K562 (cell line): ENCODE measurements around the gene SLC1A2. TPM values are rescaled to one million over a fixed set of nuclear protein-coding genes. Genes with fewer than 3 reads are reported as not detected.
A peak's percentile ranks its signal among the peaks of the same experiment; 100 is the strongest.

Experiments used
- BDP1 ChIP-seq: IDR thresholded peaks from 3 replicates; pipeline ENCODE4 v1.6.1; 2011; ENCODE audit not compliant: insufficient read length, insufficient read depth
- C11orf30 ChIP-seq: fragments of 450-650 bp; IDR thresholded peaks from 2 replicates; pipeline ENCODE4 v1.6.1; 2016; ENCODE audit warnings: low read depth, mild to moderate bottlenecking
- CCAR2 ChIP-seq: fragments of 200-400 bp; formaldehyde crosslinking; IDR thresholded peaks from 2 replicates; pipeline ENCODE4 v1.6.1; 2017; ENCODE audit warnings: mild to moderate bottlenecking, low read depth, low read length
- CEBPB ChIP-seq: fragments of 450-650 bp; IDR thresholded peaks from 2 replicates; pipeline ENCODE4 v1.6.1; 2016; ENCODE audit warnings: missing genetic modification characterization, missing compliant biosample characterization
- E2F3 ChIP-seq: fragments of 250-450 bp; sonication (Bioruptor Pico); IDR thresholded peaks from 2 replicates; pipeline ENCODE4 v1.4.0; 2020; ENCODE audit warnings: mild to moderate bottlenecking
- FOXA1 ChIP-seq: fragments of 450-650 bp; IDR thresholded peaks from 2 replicates; pipeline ENCODE4 v1.6.1; 2016; ENCODE audit warnings: mild to moderate bottlenecking, borderline replicate concordance
- HLTF ChIP-seq: fragments of 450-650 bp; IDR thresholded peaks from 2 replicates; pipeline ENCODE4 v1.6.1; 2016
- JUNB ChIP-seq: fragments of 450-650 bp; formaldehyde crosslinking; conservative IDR thresholded peaks from 2 replicates; pipeline ENCODE4 v1.4.0; 2020; ENCODE audit warnings: mild to moderate bottlenecking
- MEIS2 ChIP-seq: fragments of 450-650 bp; IDR thresholded peaks from 2 replicates; pipeline ENCODE4 v1.6.1; 2014; ENCODE audit warnings: mild to moderate bottlenecking; ENCODE audit not compliant: partially characterized antibody
- NCOR1 ChIP-seq: fragments of 450-650 bp; IDR thresholded peaks from 2 replicates; pipeline ENCODE4 v1.6.1; 2016; ENCODE audit warnings: mild to moderate bottlenecking, moderate library complexity
- NFE2 ChIP-seq: IDR thresholded peaks from 2 replicates; pipeline ENCODE4 v1.6.1; 2014; ENCODE audit warnings: antibody characterized with exemption, low read depth
- PML ChIP-seq: IDR thresholded peaks from 2 replicates; pipeline ENCODE4 v1.6.1; 2012; ENCODE audit warnings: low read length, inconsistent platforms
- RBM15 ChIP-seq: fragments of 200-400 bp; formaldehyde crosslinking; IDR thresholded peaks from 2 replicates; pipeline ENCODE4 v1.6.1; 2018; ENCODE audit warnings: mild to moderate bottlenecking, low read length, moderate library complexity; ENCODE audit not compliant: insufficient read depth
- RFX1 ChIP-seq: fragments of 450-650 bp; IDR thresholded peaks from 2 replicates; pipeline ENCODE4 v1.6.1; 2016; ENCODE audit warnings: mild to moderate bottlenecking, moderate library complexity
- SETDB1 ChIP-seq: IDR thresholded peaks from one replicate; pipeline ENCODE4 v1.6.1; 2012; ENCODE audit warnings: low read length, control low read depth, inconsistent platforms
- TAF9B ChIP-seq: fragments of 450-650 bp; IDR thresholded peaks from 2 replicates; pipeline ENCODE4 v1.6.1; 2018; ENCODE audit warnings: mild to moderate bottlenecking; ENCODE audit not compliant: partially characterized antibody
- ZNF3 ChIP-seq: fragments of 250-450 bp; sonication (Bioruptor Pico); IDR thresholded peaks from 2 replicates; pipeline ENCODE4 v1.5.0; 2021; ENCODE audit warnings: mild to moderate bottlenecking, moderate library complexity
- ZNF764 ChIP-seq: fragments of 250-450 bp; sonication (Bioruptor Pico); IDR thresholded peaks from 2 replicates; pipeline ENCODE4 v1.4.0; 2020; ENCODE audit warnings: low read depth, mild to moderate bottlenecking, moderate library complexity
- polyA plus RNA-seq, 8 experiments: library from polyadenylated mRNA; depleted of rRNA in 4 of 8; stranded (reverse) in 5 of 8; unstranded in 3 of 8; fragments of >200 nt; fragmentation: Nextera tagmentation in 2 of 8; fragmentation: Illumina TruSeq in 1 of 8; extraction: Ambion mirVana in 2 of 8; extraction: Trizol in 1 of 8; gene quantifications; 2 replicates each; pipeline versions ENCODE4 v1.2.1 to v1.2.3, GENCODE V29; 2011 to 2014; ENCODE audit warnings: inconsistent platforms in 1 of 8, missing spikeins in 1 of 8
- total RNA-seq, 7 experiments: library from RNA; depleted of rRNA in 6 of 7; stranded (reverse); fragments of >200 nt in 6 of 7; fragmentation: Illumina TruSeq in 2 of 7; extraction: Trizol in 2 of 7; gene quantifications; 2 replicates each; pipeline versions ENCODE4 v1.2.1 to v1.2.3, GENCODE V29; 2011 to 2021; ENCODE audit warnings: low replicate concordance in 1 of 7
- TF ChIP-seq, protein P1 (sequence below): fragments of 250-450 bp; sonication (Bioruptor Pico); IDR thresholded peaks from 2 replicates; pipeline ENCODE4 v1.5.0; 2022; ENCODE audit warnings: mild to moderate bottlenecking
- TF ChIP-seq, protein P2 (sequence below): fragments of 250-450 bp; sonication (Bioruptor Pico); IDR thresholded peaks from 2 replicates; pipeline ENCODE4 v1.5.1; 2021; ENCODE audit warnings: mild to moderate bottlenecking
- TF ChIP-seq, protein P3 (sequence below): IDR thresholded peaks from 3 replicates; pipeline ENCODE4 v1.6.1; 2011; ENCODE audit warnings: borderline replicate concordance, mild to moderate bottlenecking; ENCODE audit not compliant: insufficient read length, insufficient read depth
- TF ChIP-seq, protein P4 (sequence below): fragments of 450-650 bp; formaldehyde crosslinking; IDR thresholded peaks from 2 replicates; pipeline ENCODE4 v1.4.0; 2020; ENCODE audit warnings: mild to moderate bottlenecking, moderate library complexity
- TF ChIP-seq, protein P5 (sequence below): sonication (generic); formaldehyde crosslinking; IDR thresholded peaks from 2 replicates; pipeline ENCODE4 v1.8.0; 2022; ENCODE audit warnings: missing genetic modification reagents, mild to moderate bottlenecking, moderate library complexity, borderline replicate concordance

SLC1A2 gene
- total and polyA plus RNA-seq, 9 of the 15 experiments (the other 6 are each of a cell fraction or from before 2014, with no cell fraction given), result 0.03 to 0.07 (median 0.04) TPM; not detected in 5

DNA sequence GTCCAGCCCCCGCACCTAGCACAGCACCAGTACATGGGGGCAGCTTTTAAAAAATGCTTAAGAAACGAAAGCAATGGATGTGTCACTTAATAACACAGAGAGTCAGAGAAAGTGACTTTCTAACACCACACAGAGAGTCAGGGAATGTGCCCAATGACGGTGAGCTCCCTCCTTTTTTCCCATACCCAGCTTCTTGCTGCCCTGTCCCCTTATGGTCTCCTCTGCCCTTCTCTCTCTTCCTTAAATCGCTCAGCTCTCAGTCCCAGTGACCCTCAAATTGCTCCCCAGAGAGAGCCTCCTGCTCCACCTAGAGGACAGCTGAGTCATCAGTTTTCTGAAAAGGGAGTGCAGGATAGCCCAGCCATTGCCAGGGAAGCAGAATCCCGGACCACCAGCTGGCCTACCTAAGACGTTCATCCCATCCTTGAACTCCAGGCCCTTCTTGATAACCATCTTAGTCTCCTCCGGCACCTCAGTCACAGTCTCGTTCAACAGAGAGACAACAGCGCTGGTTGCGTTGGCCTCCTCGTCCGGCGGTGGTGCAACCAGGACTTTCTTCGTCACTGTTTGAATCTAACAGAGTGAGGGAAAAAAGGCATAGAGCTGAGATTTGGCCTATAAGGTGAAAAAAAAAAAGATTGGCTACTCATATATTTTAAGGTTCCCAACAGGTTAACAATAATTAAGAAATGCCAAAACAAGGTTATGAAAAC lies 113.5 kb downstream of the SLC1A2 start (continued):
- TF ChIP-seq, protein P1, sequence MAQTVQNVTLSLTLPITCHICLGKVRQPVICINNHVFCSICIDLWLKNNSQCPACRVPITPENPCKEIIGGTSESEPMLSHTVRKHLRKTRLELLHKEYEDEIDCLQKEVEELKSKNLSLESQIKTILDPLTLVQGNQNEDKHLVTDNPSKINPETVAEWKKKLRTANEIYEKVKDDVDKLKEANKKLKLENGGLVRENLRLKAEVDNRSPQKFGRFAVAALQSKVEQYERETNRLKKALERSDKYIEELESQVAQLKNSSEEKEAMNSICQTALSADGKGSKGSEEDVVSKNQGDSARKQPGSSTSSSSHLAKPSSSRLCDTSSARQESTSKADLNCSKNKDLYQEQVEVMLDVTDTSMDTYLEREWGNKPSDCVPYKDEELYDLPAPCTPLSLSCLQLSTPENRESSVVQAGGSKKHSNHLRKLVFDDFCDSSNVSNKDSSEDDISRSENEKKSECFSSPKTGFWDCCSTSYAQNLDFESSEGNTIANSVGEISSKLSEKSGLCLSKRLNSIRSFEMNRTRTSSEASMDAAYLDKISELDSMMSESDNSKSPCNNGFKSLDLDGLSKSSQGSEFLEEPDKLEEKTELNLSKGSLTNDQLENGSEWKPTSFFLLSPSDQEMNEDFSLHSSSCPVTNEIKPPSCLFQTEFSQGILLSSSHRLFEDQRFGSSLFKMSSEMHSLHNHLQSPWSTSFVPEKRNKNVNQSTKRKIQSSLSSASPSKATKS (CRISPR knock-in tag), result no peak
- TF ChIP-seq ZNF3 (CRISPR knock-in tag) (no peak), FOXA1 (no peak), TAF9B (no peak), NFE2 (peak; percentile 69), PML (no peak), MEIS2 (no peak), BDP1 (no peak), HLTF (no peak), CEBPB (no peak), JUNB (CRISPR knock-in tag) (no peak), ZNF764 (CRISPR knock-in tag) (no peak), RBM15 (no peak), NCOR1 (no peak), RFX1 (no peak), SETDB1 (no peak), CCAR2 (no peak), E2F3 (CRISPR knock-in tag) (no peak), C11orf30 (peak; percentile 99)
- TF ChIP-seq, protein P2, sequence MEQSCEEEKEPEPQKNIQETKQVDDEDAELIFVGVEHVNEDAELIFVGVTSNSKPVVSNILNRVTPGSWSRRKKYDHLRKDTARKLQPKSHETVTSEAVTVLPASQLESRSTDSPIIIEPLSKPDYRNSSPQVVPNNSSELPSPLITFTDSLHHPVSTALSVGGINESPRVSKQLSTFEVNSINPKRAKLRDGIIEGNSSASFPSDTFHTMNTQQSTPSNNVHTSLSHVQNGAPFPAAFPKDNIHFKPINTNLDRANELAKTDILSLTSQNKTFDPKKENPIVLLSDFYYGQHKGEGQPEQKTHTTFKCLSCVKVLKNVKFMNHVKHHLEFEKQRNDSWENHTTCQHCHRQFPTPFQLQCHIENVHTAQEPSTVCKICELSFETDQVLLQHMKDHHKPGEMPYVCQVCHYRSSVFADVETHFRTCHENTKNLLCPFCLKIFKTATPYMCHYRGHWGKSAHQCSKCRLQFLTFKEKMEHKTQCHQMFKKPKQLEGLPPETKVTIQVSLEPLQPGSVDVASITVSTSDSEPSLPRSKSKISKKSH (CRISPR knock-in tag), result no peak
- TF ChIP-seq, protein P3, sequence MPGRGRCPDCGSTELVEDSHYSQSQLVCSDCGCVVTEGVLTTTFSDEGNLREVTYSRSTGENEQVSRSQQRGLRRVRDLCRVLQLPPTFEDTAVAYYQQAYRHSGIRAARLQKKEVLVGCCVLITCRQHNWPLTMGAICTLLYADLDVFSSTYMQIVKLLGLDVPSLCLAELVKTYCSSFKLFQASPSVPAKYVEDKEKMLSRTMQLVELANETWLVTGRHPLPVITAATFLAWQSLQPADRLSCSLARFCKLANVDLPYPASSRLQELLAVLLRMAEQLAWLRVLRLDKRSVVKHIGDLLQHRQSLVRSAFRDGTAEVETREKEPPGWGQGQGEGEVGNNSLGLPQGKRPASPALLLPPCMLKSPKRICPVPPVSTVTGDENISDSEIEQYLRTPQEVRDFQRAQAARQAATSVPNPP, result no peak
- TF ChIP-seq, protein P4, sequence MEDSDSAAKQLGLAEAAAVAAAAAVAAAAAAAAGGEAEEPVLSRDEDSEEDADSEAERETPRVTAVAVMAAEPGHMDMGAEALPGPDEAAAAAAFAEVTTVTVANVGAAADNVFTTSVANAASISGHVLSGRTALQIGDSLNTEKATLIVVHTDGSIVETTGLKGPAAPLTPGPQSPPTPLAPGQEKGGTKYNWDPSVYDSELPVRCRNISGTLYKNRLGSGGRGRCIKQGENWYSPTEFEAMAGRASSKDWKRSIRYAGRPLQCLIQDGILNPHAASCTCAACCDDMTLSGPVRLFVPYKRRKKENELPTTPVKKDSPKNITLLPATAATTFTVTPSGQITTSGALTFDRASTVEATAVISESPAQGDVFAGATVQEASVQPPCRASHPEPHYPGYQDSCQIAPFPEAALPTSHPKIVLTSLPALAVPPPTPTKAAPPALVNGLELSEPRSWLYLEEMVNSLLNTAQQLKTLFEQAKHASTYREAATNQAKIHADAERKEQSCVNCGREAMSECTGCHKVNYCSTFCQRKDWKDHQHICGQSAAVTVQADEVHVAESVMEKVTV (CRISPR knock-in tag), result 0 out of 2 replicates have a peak, but pooled peaks have one; percentile 39
- TF ChIP-seq, protein P5, sequence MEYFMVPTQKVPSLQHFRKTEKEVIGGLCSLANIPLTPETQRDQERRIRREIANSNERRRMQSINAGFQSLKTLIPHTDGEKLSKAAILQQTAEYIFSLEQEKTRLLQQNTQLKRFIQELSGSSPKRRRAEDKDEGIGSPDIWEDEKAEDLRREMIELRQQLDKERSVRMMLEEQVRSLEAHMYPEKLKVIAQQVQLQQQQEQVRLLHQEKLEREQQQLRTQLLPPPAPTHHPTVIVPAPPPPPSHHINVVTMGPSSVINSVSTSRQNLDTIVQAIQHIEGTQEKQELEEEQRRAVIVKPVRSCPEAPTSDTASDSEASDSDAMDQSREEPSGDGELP (CRISPR knock-in tag), result 0 out of 2 replicates have a peak, but pooled peaks have one; percentile 21
